ENCODE data around the gene THRB. TPM values are rescaled to one million over a fixed set of nuclear protein-coding genes. Genes with fewer than 3 reads are reported as not detected.

The THRB gene
- total RNA-seq, 1 experiment from 2014 or later, result 5.8 TPM

GRCh38 chr3:24500806-24501205, 6.2 kb upstream of the THRB start:
- CTCF ChIA-PET, result interaction anchor here (1.8 kb wide), 1 partner anchor 236 kb away, joined by 4 read pairs; no protein-coding TSS in a partner anchor

More at GRCh38 chr3:24500806-24501205, 6.2 kb upstream of the THRB start:
- Mint-ChIP-seq H3K4me1 (peaks cover 35% of the 10 kb centered on the region), H3K4me3 (no peak overlapping the region), H3K27ac (no peak overlapping the region), H3K36me3 (no peaks in the 10 kb centered on the region), H3K27me3 (ENCODE audit: low read depth) (peaks cover 13% of the 10 kb centered on the region), H3K9me3 (no peaks in the 10 kb centered on the region; the same call in 1 of the 2 replicates)
- DNase-seq (ENCODE audit: low spot score), result no peak
- no peak for ATAC-seq
- TF ChIP-seq MAX (CRISPR knock-in tag; IDR thresholded peaks at IDR 0.05) (no peak), PRDM15 (CRISPR knock-in tag; IDR thresholded peaks at IDR 0.05) (no peak), E2F1 (CRISPR knock-in tag; IDR thresholded peaks at IDR 0.05) (no peak), HMGA2 (CRISPR knock-in tag; IDR thresholded peaks at IDR 0.05) (no peak), ATF3 (CRISPR knock-in tag; conservative IDR thresholded peaks at IDR 0.05) (no peak), ZSCAN18 (CRISPR knock-in tag; IDR thresholded peaks at IDR 0.05) (no peak), TP53 (CRISPR knock-in tag; IDR thresholded peaks at IDR 0.05) (no peak), PREB (CRISPR knock-in tag; IDR thresholded peaks at IDR 0.05; ENCODE audit: borderline replicate concordance) (no peak), PRRX2 (CRISPR knock-in tag; IDR thresholded peaks at IDR 0.05) (no peak), ATF6 (CRISPR knock-in tag; IDR thresholded peaks at IDR 0.05) (no peak), ZNF317 (CRISPR knock-in tag; IDR thresholded peaks at IDR 0.05; ENCODE audit: borderline replicate concordance, low read depth) (no peak), ATF2 (CRISPR knock-in tag; IDR thresholded peaks at IDR 0.05; ENCODE audit: borderline replicate concordance, low read depth) (no peak), KAT7 (CRISPR knock-in tag; IDR thresholded peaks at IDR 0.05; ENCODE audit: borderline replicate concordance) (no peak), NR2C2 (CRISPR knock-in tag; IDR thresholded peaks at IDR 0.05) (no peak), E2F4 (CRISPR knock-in tag; IDR thresholded peaks at IDR 0.05; ENCODE audit: borderline replicate concordance, low read depth) (no peak), IRF1 (CRISPR knock-in tag; IDR thresholded peaks at IDR 0.05) (no peak), RORB (CRISPR knock-in tag; IDR thresholded peaks at IDR 0.05) (no peak), ZNF121 (CRISPR knock-in tag; IDR thresholded peaks at IDR 0.05) (no peak)
- POLR2A ChIA-PET, result no interaction called here
